Measurements from ENCODE around the gene SPATA7. TPM values are rescaled to one million over a fixed set of nuclear protein-coding genes. Genes with fewer than 3 reads are reported as not detected.

SPATA7 gene
- polyA plus RNA-seq, 3 donors = 2.2 to 4.8 (median 3.4) TPM

DNA sequence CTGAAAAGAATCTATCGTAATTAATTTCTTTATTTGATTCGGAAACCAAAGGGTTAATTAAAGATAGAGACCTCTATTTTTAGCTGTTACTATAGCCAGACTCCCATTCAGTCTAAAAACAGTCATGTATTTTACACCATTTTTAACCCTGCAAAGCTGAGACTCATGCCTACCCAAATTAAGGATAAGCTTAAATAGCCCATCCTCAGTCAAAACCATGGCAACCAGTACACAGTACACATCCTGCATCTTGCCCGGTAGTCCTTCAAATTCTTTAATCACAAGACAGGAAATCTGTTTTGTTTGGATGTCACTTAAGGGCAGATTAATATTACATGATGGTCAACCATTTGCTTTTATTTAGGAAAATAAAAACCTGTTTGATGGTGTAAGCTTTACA lies 36.9 kb upstream of the SPATA7 start:
- Mint-ChIP-seq H3K27ac (no peak overlapping the region), H3K27me3 (ENCODE audit: low read depth in 3 of 3) (peaks cover 3 to 7% (median 6%) of the 10 kb centered on the region in 3 donors), H3K9me3 (no peaks in the 10 kb centered on the region), H3K4me3 (no peak overlapping the region), H3K4me1 (no peaks in the 10 kb centered on the region), H3K36me3 (no peaks in the 10 kb centered on the region)
- Histone ChIP-seq H3K4me1 (ENCODE audit: control insufficient read depth in 1 of 2, insufficient read depth in 2 of 2, low read length in 2 of 2) (no peaks in the 10 kb centered on the region), H3K4me2 (replicated peaks; ENCODE audit: extremely low read depth, low read length, poor library complexity, severe bottlenecking) (no peak overlapping the region), H3K9me3 (replicated peaks in 1 of 2; ENCODE audit: control insufficient read depth in 1 of 2, insufficient read depth in 1 of 2, low read length in 2 of 2) (no peaks in the 10 kb centered on the region), H4K20me1 (ENCODE audit: insufficient read depth, low read length) (no peaks in the 10 kb centered on the region), H3K27ac (ENCODE audit: low read depth in 1 of 2, low read length in 2 of 2) (no peak overlapping the region), H3K9ac (ENCODE audit: insufficient read depth, low read length, poor library complexity, severe bottlenecking) (no peak overlapping the region), H3K27me3 (ENCODE audit: control insufficient read depth in 2 of 2, insufficient read depth in 2 of 2, low read length in 2 of 2) (no peaks in the 10 kb centered on the region), H3K79me2 (ENCODE audit: insufficient read depth, low read length) (no peaks in the 10 kb centered on the region), H3K36me3 (replicated peaks in 1 of 2; ENCODE audit: control insufficient read depth in 1 of 2, insufficient read depth in 2 of 2, low read length in 2 of 2) (no peaks in the 10 kb centered on the region), H2AFZ (ENCODE audit: insufficient read depth, low read depth, low read length, poor library complexity, severe bottlenecking) (no peak overlapping the region), H3K4me3 (replicated peaks in 1 of 3; ENCODE audit: low read depth in 2 of 3, low read length in 3 of 3) (no peak overlapping the region)
- WGBS (ENCODE audit: insufficient coverage) = no CpG with 5 or more reads among the region's 3 CpGs
- TF ChIP-seq CTCF (IDR thresholded peaks at IDR 0.05) = no peak
- no peak for DNase-seq
- intact Hi-C loops (cut with micrococcal nuclease) = no loop called here

DNA sequence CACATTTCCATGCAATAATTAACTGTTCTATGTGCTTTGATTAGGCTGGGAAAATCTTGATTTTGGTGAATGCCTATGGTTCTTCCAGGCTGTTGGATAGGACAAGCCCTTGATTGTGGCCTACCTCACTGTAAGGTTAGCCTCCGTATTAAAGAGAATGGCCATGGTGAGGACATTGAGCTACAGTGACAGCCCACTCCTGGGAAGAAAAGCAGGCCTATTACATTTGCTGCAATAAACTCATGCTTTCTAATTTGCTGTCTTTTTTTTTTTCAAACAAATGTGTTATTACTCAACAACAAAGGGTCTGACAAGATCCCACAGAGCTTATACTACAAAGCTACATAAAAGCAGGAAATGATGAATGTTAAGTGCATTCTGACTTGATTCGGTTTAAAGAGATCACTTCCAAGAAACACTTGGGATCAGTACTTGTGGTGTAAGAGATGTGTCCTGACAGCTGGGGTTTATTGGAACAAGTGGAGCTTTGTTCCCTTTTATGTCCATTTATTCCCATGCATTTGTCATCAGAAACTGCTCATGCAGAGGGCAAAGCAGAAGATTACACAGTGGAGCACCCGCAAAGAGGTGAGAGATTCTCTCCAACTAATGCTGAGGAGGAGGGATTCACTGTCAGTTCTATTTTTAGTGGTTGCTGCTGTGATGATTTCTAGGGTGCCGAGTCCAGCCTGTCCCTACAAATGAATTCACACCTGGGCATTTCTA lies 33.3 kb upstream of the SPATA7 start:
- Histone ChIP-seq H3K9me3 (replicated peaks in 1 of 2; ENCODE audit: control insufficient read depth in 1 of 2, insufficient read depth in 1 of 2, low read length in 2 of 2) (peaks cover 0 to 4% of the 10 kb centered on the region in 2 donors), H2AFZ (ENCODE audit: insufficient read depth, low read depth, low read length, poor library complexity, severe bottlenecking) (no peak overlapping the region), H3K4me1 (ENCODE audit: control insufficient read depth in 1 of 2, insufficient read depth in 2 of 2, low read length in 2 of 2) (no peaks in the 10 kb centered on the region), H3K4me2 (replicated peaks; ENCODE audit: extremely low read depth, low read length, poor library complexity, severe bottlenecking) (no peak overlapping the region), H3K27me3 (ENCODE audit: control insufficient read depth in 2 of 2, insufficient read depth in 2 of 2, low read length in 2 of 2) (no peaks in the 10 kb centered on the region), H3K4me3 (replicated peaks in 1 of 3; ENCODE audit: low read depth in 2 of 3, low read length in 3 of 3) (no peak overlapping the region), H3K79me2 (ENCODE audit: insufficient read depth, low read length) (no peaks in the 10 kb centered on the region), H3K9ac (ENCODE audit: insufficient read depth, low read length, poor library complexity, severe bottlenecking) (no peak overlapping the region), H4K20me1 (ENCODE audit: insufficient read depth, low read length) (no peaks in the 10 kb centered on the region), H3K36me3 (replicated peaks in 1 of 2; ENCODE audit: control insufficient read depth in 1 of 2, insufficient read depth in 2 of 2, low read length in 2 of 2) (no peaks in the 10 kb centered on the region), H3K27ac (ENCODE audit: low read depth in 1 of 2, low read length in 2 of 2) (no peak overlapping the region)
- 100% methylated on average over 1 of the region's 4 CpGs for WGBS (ENCODE audit: insufficient coverage)
- no peaks in the 10 kb centered on the region for H3K4me1 Mint-ChIP-seq
- intact Hi-C loops (cut with micrococcal nuclease) = no loop called here
- no peak overlapping the region for H3K27ac Mint-ChIP-seq
- H3K36me3 Mint-ChIP-seq = no peaks in the 10 kb centered on the region
- TF ChIP-seq CTCF (IDR thresholded peaks at IDR 0.05) = no peak
- peaks cover 0 to 8% (median 4%) of the 10 kb centered on the region in 7 donors for H3K9me3 Mint-ChIP-seq
- peaks cover 4 to 6% (median 5%) of the 10 kb centered on the region in 3 donors for H3K27me3 Mint-ChIP-seq (ENCODE audit: low read depth in 3 of 3)
- no peak overlapping the region for H3K4me3 Mint-ChIP-seq
- DNase-seq = no peak

All from CD14-positive monocyte (primary cell).